Right forelimb (tissue), 1 donor: ENCODE data around the gene SFRP2.

ENCODE experiments used
- DNase-seq: peaks from one replicate; pipeline ENCODE4 v3.0.0-alpha.2; 2018

Gene SFRP2

DNA sequence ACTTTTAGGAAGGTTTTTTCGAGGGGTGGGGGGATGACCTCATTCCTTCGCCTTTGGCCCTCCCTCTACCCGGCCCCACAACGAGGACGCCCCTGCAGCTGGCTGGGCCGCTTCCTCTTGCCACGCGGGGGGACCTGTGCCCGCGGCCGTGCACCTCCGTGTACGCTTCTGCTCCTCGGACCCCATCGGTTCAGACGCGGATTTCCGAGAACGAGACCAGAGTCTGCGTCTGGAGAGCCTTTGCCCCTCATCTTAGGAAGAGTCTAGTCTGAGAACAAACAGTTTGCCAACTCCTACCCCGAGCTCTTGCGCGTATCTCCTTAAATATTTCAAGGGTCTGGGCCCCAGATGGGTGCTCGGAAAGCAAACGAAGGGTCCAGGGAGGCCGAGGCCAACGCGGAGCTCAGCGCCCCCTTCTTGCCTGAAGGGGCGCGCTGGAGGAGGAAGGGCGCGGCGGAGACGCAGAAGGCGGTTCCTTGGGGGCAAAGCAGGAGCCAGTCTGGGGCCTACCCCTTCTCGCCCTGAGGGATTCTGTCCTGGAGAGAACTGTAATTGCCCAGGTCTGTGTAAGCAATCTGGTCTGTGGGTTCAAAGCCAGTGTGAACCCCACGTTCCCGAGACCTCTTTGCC, 3.9 kb upstream of the SFRP2 start:
- DNase-seq, result no peak

DNA sequence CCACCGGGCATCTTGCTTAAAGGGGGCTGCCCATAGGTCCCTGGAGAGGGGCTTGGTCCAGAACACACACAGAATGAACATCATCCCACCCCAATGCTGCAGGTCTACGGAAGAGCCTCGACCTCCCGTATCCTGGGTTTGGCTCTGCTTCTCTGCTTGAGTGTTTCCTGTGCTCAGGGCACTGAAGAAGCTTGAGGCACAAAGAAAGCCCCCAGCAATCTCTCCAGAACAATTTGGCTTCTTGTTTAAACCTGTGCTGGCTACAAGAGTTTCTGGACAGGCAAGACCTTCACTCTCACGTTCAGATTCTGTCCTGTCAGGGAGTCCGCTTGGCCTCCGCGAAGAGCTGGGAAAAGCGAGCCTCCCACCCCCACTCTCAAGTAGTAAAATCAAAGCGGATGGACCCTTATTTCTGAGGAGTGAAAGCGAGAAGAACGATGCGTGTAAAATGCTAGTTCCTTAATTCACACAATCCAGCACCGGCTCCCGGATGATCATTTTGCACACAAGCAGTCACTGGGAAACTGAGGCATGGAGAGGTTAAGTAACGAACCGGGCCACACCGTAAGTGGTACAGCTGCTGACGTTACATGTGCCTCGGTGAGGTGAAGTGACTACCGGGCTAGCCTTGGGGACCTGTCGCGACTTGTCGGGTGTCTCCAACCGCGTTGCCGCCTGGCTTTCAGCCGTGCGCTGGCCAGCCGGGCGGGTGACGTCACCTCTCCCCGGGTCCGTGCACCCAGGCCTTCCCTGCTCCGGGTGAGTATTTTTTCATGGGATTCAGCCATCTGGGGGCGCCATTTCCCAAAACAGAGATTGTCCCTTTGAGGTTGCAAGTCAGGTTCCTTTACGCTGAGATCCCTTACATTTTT, 3.1 kb upstream of the SFRP2 start:
- DNase-seq, result peak; percentile 88

DNA sequence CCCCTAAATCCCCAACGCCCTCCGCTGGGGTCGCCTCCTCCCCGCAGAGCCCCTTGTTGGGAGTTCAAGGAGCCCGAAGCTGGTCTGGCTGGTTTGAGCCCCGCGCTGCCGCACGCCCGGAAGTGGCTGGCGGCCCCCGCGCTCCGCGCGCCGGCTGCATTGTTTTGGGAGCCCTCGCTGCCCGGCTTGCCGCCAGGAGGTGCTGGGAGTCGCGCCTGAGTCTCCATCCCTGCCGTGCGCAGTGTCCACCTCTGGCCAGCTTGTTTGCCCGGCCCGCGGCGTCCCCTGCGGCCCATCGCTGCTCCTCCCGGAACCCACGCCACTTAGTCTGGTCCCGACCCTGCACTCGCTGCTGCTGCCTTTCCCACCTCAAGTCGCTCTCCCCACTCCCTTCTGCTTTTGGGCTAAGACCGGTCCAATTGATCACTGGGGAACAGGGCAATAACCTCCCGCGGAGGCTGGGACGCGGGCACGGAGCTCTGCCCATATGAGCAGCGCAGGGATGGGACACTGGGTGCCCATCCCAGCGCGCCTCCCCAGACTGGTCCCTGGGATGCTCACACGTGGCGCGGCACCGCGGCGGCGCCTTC, 2.2 kb upstream of the SFRP2 start:
- peak; percentile 74 for DNase-seq

DNA sequence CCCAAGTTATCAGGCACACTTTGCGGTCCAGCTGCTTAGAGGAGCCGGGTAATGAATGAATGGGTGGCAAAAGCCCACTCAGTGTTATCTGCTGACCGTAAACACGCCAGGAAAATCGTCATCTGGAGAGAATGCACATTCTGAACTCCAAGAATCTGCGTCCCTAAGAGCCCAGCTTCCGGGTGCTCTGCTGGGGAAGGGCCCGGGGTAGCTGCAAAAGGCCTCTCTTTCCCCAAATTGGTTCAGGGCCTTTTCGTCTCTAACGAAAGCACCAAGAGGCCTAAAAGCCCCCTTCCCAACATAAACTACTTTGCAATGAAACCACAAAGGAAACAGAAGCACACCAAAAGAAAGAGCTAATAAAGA, 1.6 kb upstream of the SFRP2 start:
- DNase-seq, result no peak

DNA sequence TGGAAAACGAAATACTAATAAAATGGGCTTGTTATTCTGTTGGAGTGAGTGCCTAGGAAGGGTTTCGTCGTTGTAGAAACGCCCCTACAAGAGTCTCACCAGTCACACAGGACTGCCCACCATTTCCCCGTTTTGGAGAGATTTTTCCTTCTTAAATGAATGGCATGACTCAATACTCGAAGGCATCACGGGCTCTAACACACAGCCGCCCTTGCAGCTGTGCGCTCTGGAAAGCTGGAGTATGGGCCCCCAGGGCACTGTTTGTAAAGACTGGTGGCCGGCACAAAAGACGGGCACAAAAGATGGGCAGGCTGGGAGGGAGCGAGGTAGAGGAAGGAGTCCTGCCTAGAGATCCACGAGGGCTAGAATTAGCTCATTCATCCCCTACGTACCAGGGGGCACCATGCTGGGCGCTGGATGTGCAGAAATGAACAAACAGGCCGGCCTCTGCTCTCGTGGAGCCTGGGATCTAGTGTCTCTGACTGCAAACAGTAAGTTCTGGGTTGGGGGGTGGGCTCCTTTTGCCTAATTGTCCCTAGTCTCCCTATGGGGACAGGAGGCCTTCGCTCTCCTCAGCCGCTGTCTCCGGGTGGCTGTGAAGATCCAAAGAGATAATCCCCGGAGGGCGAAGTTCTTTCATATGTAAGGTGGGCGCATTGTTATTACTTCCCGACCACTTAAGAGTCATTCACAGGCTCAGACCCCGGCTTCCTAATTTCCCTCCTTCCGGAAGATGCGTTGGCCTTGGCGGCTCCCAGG, 1.0 kb upstream of the SFRP2 start:
- DNase-seq, result peak; percentile 61

DNA sequence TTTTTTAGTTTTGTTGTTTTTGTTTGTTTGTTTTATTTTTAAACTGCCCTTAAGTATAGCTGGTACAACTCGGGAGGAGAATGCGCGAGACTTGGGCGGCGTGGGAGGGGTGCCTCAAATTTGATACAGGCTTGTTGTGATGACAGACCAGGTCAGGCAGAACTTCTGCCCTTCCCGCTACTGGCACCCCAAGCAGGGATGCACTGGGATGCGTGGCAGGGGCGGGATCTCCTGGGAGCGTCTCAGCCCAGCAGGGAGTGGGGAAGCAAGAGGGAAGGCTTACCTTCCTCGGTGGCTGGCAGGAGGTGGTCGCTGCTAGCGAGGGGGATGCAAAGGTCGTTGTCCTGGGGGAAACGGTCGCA, 851 bp downstream of the SFRP2 start:
- DNase-seq, result no peak

DNA sequence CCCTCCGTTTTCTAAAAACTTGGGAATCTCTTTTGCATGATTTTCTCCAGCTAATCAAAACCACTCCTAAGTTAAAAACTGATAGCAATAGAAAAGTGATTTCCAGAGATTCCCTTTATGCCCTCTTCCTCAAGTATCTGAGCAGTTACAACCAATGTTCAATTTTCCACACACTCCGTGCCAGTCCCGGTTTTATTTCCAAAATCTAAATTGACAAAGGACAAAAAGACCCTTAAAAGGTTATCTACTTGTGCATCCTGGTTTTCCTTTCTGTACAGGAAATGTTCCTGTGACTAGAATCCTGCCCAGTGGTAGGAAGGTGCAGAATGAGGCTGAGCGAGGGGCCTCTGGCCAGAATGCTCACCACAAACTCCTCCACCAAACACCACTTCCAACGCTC, 1.3 kb downstream of the SFRP2 start:
- DNase-seq, result no peak

DNA sequence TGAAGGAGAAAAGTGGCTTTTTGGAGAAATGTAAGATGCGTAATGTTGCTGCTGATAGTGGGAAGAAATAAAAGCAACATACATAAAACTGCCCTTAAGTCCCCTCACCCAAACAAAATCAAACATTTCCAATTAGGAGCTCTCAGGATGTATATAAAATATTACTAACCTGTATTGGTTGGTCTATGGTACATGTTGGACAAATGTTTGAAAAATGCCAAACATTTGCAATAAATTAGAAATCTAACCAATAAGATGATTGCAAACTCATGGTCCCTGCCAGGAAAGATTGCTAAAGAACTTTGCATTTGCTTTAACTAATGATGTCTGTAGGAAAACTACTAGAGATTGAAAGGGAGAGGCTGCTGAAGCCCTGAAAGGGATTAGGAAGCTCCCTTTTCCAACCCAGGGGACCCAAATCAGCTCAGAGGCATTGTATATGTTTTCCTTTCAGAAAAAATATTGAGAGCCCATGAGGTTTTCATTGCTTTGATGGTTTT, 1.8 kb downstream of the SFRP2 start:
- no peak for DNase-seq

DNA sequence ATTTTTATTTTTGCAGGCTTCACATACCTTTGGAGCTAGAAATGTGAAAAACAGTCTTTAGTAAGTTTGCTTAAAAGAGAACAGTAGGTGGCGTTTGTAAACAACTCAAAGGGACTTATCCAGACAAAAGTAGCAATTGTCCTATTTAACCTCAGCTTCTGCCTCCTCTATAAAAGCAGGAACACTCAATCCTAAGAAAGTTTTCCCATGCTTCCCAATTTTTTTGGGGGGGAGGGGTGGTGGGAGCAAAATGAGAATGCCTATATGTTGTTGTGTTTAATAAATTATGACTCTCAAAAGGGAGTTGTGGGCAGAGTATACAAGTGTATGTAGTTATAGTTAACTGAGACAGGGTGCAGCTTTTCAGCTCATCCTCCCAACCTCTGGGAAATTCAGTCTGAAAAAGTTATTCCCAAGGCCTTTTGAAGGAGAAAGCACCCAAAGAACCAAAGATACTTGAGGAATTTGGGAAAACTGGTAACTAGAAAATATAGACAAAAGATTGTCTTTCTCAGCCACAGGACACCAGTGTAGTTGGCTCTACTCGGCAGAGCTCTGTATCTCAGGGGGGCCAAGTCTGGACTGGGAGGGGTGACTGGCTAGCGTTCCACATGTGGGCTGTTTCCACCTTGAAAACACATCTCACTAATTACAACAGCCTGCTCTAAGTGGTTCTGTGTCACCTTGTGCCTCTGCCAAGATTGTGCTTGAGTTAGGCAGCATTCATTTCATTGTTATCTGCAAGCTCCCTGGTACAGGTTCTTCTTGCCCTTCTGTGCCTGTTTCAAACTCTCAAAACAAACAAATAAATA, 2.8 kb downstream of the SFRP2 start:
- DNase-seq, result no peak

DNA sequence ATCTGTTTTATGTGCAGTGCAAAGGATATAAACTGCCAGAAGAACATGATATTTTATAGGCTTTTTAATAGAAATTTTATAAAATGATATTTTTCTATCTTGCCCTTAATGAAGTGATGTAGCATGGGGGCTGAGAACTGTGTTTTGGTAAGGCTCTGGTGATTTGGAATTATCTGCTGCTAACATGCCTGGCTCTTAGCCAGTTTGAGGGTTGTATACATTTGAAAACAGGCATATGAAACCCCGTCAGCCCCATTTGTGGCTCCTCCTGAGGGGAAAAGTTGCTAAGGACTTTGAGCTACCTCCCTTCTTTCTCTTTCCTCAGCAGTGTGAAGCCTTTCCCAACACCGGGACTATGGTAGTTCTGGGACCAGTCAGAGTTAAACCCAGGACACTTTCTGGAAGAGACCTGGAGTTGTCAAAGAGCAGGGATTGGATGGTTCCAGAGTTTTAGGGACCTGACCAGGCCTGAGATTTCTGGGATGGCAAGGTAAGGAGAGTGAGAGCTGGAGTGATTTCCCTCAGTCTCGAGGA, 4.7 kb downstream of the SFRP2 start:
- no peak for DNase-seq

DNA sequence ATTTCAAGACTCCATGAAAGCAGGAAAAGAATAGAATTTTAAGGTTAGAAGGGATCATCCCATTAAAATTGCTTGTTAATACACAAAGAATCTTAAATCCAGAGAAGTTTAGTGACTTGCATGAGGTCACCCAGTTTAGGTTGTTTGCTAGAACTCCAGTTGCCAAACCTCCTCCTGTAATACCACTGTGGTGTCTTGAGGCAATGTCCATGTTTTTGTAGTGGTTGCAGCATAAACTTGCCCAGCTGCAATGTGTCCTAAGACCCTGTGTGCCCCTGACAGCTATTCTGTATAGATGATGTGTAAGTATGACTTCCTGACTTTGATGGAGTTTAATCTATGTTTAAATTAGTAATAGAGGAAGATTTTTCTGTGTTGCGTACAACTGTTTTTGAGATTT, 6.3 kb downstream of the SFRP2 start:
- DNase-seq, result no peak

DNA sequence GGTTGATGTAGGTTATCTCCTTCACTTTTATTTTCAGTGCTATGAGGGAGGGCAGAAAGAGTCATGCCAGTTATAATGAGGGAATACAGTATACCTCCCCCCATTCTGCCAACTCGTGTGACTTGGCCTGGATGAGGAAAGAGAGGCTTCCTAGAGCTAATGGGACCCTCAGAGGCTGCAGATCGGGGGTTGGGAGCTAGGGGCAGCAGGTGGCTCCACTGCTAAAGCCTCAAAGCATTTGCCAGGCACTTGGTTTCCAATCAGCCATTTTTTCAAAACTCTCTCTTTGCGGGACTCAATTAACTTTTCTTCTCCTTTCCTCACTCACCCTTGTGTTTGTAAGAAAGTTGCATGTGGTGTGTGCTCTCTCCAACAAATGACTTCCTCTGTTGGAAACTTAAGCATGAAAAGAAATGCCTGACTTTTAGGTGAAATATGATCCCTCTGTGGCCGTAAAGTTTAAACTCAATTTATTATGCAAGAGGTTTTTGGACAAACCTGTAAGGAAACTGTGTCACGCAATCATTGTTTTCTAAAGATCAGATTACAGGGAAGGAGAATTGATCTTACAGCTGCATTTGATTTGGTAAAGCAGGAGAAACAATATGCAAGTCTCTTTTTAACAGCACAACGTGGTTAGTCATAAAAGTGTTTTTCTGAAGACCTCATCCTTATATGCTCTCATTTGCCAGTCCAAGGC, 7.0 kb downstream of the SFRP2 start:
- no peak for DNase-seq

DNA sequence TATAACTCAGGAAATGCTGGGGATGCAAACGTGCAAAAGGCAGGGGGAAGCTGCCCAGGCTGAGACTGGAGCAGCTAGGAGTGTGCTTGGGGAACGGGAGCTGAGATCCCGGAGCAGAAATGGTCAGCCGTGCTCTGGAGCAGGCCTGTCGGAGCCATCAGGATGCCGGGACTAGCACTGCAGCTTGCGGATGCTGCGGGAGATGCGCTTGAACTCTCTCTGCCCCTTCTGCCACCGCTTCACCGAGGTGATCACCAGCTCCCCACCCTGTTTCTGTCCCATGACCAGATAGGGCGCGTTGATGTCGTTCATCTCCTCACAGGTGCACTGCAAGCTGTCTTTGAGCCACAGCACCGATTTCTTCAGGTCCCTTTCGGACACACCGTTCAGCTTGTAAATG, 7.6 kb downstream of the SFRP2 start:
- DNase-seq, result no peak

DNA sequence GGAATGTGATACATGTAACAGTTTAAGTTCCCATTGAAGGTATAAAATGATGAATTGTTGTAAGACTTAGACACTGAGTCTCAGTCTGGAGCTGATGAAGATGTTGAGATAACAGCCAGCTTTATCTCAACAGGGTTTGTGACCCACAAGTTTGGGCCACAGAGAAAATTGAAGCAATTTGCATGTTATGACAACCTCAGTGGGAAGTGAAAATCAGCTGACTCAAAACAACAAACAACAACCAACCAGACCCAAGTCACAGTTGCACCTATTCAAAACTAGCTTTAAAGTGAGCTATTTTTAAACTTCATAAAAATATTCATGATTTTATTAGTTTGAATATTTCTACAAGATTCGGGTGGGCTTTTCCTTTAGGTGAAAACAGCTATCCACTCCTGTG, 8.0 kb downstream of the SFRP2 start:
- no peak for DNase-seq

DNA sequence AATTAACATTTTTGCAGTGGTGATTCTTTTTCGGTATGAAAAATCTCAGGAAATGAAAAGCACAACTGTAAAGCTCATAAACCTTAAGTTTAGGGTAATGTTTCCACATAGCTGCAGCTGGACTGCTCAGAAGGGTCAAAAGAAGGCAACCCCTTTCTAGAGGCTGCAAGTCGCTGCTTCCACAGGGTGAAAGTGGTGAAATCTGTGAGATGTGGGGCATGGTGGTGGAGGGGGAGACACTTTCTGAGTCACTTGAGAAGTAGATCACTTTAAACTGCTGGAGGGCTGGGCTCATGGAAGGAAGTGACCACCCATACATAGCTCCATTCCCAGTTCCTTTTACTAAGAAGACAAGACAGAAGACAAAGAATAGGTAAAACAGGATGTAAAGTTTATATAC, 8.7 kb downstream of the SFRP2 start:
- no peak for DNase-seq

DNA sequence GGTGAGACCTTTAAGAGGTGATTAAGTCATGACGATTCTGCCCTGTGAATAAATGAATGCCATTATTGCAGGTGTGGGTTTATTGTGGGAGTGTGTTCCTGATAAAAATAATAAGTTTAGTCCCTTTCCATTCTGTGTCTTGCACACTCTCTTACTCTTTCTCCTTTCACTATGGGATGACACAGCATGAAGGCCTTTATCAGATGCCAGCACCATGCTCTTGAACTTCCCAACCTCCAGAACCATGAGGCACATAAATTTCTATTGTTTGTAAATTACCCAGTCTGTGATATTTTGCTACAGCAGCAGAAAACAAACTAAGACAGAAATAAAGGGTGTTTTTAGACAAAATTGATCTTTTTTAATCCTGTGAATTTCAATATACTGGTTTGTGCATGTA, 10.5 kb downstream of the SFRP2 start:
- DNase-seq, result no peak

DNA sequence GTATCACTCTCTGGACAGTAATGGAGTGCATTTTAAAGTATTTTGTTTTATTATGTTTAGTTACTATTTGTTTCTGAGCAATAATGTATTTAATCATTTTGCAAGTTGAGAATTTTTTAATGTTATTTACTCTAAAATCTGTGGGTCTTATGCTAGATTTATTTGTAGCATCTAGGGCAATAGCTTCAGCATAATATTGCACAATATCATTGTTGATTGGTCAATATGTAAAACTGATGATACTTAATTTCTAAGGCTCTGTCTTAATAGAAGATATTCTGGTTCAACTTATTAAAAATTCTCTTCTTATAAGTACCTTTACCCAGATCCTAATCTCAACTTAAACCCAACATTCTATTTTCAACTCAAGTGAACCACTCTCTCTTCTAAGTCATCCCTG, 11.5 kb downstream of the SFRP2 start:
- DNase-seq, result no peak

DNA sequence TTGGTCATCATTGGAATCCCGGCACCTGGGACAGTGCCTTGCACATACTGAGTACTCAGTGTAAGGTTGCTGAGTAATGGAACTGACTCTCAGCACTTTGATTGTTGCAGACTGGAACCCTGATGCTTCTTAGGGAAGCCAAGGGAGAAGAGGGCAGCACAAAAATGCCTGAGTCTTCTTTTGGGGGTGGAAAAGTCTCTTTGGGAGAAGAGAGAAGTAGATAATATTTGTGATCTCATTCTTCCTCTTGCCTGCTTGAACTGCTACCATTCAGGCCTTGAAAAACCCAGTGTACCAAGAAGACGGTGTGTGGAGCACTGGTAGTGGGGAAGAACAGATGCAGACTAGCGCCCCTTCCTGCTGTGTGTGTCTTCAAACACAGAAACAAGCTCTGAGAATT, 12.3 kb downstream of the SFRP2 start:
- no peak for DNase-seq

DNA sequence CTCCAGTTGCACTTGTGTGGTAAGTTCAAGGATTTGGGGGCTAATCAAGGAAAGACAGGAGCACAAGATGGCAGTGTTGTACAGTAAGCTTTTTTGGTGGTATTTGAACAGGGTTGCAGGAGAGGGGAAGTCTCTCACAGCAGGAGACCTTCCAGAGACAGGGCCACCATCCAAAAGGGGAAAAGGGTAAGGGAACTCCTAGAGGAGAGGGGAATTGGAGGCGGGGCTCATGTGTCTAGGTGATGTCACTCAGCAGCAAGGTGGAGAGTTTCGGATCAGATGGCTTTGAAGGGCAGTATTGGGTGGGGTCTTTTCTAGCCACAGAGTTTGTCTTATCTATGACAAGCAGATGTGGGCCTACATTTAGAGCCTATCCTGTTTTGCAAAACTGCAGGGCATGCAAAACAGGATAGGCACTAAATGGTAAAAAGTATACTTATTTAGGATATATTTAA, 15.6 kb downstream of the SFRP2 start:
- no peak for DNase-seq

DNA sequence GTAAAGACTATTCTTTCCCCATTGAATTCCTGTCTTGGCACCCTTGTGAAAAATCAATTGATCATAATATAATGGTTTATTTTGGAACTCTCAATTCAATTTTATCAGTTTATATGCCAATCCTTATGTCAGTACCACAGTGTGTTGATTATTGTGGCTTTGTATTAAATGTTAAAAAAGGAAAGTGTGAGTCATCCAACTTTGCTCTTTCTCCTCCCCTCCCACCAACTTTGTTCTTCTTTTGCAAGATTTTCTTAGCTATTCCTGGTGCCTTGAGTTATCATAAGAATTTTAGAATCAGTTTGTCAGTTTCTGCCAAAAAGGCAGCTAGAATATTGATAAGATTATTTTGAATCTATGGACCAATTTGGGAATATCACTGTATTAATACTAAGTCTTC, 17.8 kb downstream of the SFRP2 start:
- DNase-seq, result no peak

DNA sequence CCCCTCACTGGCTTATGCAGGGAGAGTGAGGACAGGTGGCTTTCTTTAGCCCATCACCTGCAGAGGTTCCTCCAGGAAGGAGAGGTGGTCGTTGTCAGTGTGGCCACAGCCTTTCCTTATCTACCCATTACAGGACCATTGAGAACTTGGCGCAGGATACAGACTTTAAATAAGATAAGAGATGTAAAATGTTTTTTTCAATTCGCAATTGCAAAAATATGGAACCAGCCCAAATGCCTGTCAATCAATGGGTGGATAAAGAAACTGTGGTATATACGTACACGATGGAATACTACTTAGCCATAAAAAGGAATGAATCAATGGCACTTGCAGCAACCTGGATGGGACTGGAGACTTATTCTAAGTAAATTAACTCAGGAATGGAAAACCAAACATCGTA, 22.1 kb downstream of the SFRP2 start:
- DNase-seq, result no peak

DNA sequence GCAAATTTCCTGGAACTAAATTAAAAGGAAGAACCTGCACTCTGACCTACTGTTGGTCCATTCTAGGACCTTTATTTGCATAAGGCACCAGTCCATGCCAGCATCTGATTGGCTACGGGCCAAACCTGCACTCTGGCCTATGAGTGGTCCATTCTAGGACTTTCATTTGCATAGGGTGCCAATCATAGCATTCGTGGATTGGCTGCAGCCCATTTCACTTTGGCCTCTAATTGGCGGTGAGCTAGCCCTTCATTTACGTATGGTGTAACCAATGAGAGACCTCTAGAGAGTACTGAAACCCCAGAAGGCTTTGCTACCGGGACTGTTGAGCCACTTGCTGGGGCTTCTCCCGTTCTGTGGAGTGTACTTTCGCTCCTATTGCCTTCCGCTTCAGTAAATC, 23.0 kb downstream of the SFRP2 start:
- no peak for DNase-seq
